ENCODE results near the gene ZNF276. TPM values are rescaled to one million over a fixed set of nuclear protein-coding genes. Genes with fewer than 3 reads are reported as not detected.

ZNF276 gene
- total RNA-seq, 2 experiments from 2014 or later = 19.8 to 25.3 TPM

DNA sequence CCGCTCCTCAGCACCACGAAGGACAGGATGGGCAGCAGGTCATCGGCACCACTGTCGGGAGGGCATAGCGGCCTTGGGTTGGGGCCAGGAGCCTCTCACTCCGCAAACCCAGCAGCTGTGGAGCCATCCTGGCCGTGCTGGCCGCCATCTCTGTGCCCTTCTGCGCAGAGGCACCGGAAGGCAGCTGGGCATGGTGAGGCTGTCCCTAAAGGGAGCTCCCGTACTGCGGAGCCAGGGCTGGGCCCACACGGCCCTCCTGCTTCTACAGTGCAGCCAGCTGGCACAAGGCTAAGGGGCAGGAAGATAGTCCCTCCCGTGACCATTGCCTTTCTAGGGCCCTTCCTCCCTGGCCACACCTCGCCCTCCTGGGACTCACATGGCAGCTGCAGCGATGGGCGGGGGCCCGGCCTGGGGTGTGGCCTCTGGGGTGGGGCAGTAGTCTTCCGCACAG is 12.8 kb upstream of the ZNF276 start:
- Mint-ChIP-seq H3K9me3 (no peaks in the 10 kb centered on the region), H3K4me3 (no peak overlapping the region), H3K27me3 (ENCODE audit: low read depth) (no peaks in the 10 kb centered on the region), H3K27ac (no peak overlapping the region), H3K36me3 (ENCODE audit: low read depth) (no peaks in the 10 kb centered on the region), H3K4me1 (ENCODE audit: low read depth) (peaks cover 12% of the 10 kb centered on the region)
- CTCF ChIA-PET = interaction anchor here (1.0 to 4.2 kb wide), 4 partner anchors 8 to 202 kb away, joined by 3 to 66 read pairs (median 10); no protein-coding TSS in a partner anchor
- intact Hi-C loops (cut with micrococcal nuclease) = no loop called here
- DNase-seq = no peak

- H3K4me3 Mint-ChIP-seq = no peak overlapping the region
- CTCF ChIA-PET = interaction anchor here (2.8 kb wide), 1 partner anchor 9 kb away, joined by 15 read pairs; no protein-coding TSS in a partner anchor
- no peak for DNase-seq
- H3K36me3 Mint-ChIP-seq (ENCODE audit: low read depth) = peaks cover 3% of the 10 kb centered on the region
- no peak overlapping the region for H3K27ac Mint-ChIP-seq
- H3K27me3 Mint-ChIP-seq (ENCODE audit: low read depth) = no peaks in the 10 kb centered on the region
- no peaks in the 10 kb centered on the region for H3K9me3 Mint-ChIP-seq
- H3K4me1 Mint-ChIP-seq (ENCODE audit: low read depth) = peaks cover 16% of the 10 kb centered on the region
- intact Hi-C loops (cut with micrococcal nuclease) = no loop called here
These were observed 12.2 kb upstream of the ZNF276 start for GRCh38 chr16:89709166-89709565.

- Mint-ChIP-seq H3K36me3 (ENCODE audit: low read depth) (peaks cover 8% of the 10 kb centered on the region), H3K27me3 (ENCODE audit: low read depth) (no peaks in the 10 kb centered on the region), H3K9me3 (no peaks in the 10 kb centered on the region), H3K4me3 (peak overlapping the region; percentile 49), H3K27ac (no peak overlapping the region), H3K4me1 (ENCODE audit: low read depth) (peaks cover 20% of the 10 kb centered on the region)
- CTCF ChIA-PET = interaction anchor here (2.8 kb wide), 1 partner anchor 10 kb away, joined by 15 read pairs; no protein-coding TSS in a partner anchor
- DNase-seq = no peak
- intact Hi-C loops (cut with micrococcal nuclease) = no loop called here
These were observed 11.5 kb upstream of the ZNF276 start for GRCh38 chr16:89709716-89710432.

DNA sequence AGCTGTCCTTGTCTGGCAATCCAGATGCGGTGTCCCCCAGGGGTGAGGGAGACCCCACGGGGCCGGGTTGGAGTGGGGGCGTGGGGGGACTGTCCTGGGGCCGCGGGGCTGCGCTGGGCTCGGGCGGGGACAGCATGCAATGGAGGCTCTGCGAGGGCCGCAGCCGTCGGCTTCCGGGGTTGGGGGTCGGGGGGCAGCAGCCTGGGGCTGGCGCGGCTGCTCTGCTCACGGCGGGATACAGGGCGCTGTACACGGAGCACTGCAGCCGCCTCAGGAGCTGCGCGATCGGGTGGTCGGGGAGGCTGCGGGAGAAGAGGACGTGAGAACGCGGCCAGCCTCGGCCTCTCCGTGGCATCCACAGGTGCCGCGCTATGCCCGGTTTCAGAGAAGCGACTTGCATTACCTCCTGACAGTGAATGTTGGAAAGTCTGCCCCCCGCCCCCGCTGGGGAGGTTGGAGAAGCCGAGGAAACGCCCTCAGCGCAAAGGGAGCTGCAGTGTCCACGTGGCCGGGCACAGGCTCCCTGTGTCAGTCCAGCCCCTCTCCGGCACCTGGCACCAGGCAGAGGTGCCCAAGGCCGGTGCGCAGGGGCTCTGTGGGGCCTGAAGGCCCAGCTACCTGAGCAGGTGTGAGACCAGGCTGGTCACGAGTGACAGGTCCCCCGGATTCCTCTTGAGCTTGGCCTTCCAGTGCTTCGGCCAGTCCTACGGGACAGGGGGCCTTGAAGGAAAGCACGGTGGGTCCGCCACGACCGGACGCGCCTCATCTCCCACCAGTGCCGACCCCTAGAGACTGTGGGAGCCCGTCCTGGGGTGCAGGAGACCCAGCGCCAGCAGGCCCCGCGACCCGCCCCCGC is 10.4 kb upstream of the ZNF276 start:
- DNase-seq = no peak
- Mint-ChIP-seq H3K9me3 (no peaks in the 10 kb centered on the region), H3K4me3 (no peak overlapping the region), H3K27me3 (ENCODE audit: low read depth) (no peaks in the 10 kb centered on the region), H3K36me3 (ENCODE audit: low read depth) (peaks cover 9% of the 10 kb centered on the region), H3K27ac (no peak overlapping the region), H3K4me1 (ENCODE audit: low read depth) (peaks cover 19% of the 10 kb centered on the region)
- intact Hi-C loops (cut with micrococcal nuclease) = loop anchor here (1.0 kb wide), 2 partner anchors 9 to 11 kb away; no protein-coding TSS in a partner anchor
- CTCF ChIA-PET = interaction anchor here (0.6 to 2.8 kb wide), 2 partner anchors 11 to 79 kb away, joined by 6 to 15 read pairs; no protein-coding TSS in a partner anchor

GRCh38 chr16:89711601-89712273 is 9.6 kb upstream of the ZNF276 start:
- Mint-ChIP-seq H3K4me1 (ENCODE audit: low read depth) (peaks cover 13% of the 10 kb centered on the region), H3K27me3 (ENCODE audit: low read depth) (no peaks in the 10 kb centered on the region), H3K36me3 (ENCODE audit: low read depth) (peaks cover 9% of the 10 kb centered on the region), H3K27ac (no peak overlapping the region), H3K4me3 (peak overlapping the region; percentile 76), H3K9me3 (no peaks in the 10 kb centered on the region)
- intact Hi-C loops (cut with micrococcal nuclease) = loop anchor here (1.0 kb wide), 2 partner anchors 9 to 11 kb away; no protein-coding TSS in a partner anchor
- peak; percentile 78 for DNase-seq
- CTCF ChIA-PET = interaction anchor here (1.1 kb wide), 1 partner anchor 11 kb away, joined by 6 read pairs; no protein-coding TSS in a partner anchor

GRCh38 chr16:89712274-89712781 is 9.0 kb upstream of the ZNF276 start:
- H3K36me3 Mint-ChIP-seq (ENCODE audit: low read depth) = peaks cover 9% of the 10 kb centered on the region
- CTCF ChIA-PET = interaction anchor here (0.7 to 1.1 kb wide), 2 partner anchors 12 to 37 kb away, joined by 6 read pairs; no protein-coding TSS in a partner anchor
- no peaks in the 10 kb centered on the region for H3K9me3 Mint-ChIP-seq
- H3K4me3 Mint-ChIP-seq = peak overlapping the region; percentile 76
- peaks cover 13% of the 10 kb centered on the region for H3K4me1 Mint-ChIP-seq (ENCODE audit: low read depth)
- no peak overlapping the region for H3K27ac Mint-ChIP-seq
- intact Hi-C loops (cut with micrococcal nuclease) = no loop called here
- no peak for DNase-seq
- no peaks in the 10 kb centered on the region for H3K27me3 Mint-ChIP-seq (ENCODE audit: low read depth)

- CTCF ChIA-PET = interaction anchor here (1.2 to 1.4 kb wide), 2 partner anchors 12 to 16 kb away, joined by 3 to 7 read pairs; partner anchors contain the start of gene SPATA2L
- Mint-ChIP-seq H3K4me3 (no peak overlapping the region), H3K27me3 (ENCODE audit: low read depth) (no peaks in the 10 kb centered on the region), H3K27ac (no peak overlapping the region), H3K4me1 (ENCODE audit: low read depth) (peaks cover 33% of the 10 kb centered on the region), H3K36me3 (ENCODE audit: low read depth) (peaks cover 14% of the 10 kb centered on the region), H3K9me3 (no peaks in the 10 kb centered on the region)
- intact Hi-C loops (cut with micrococcal nuclease) = no loop called here
- DNase-seq = no peak
These were observed 4.8 kb upstream of the ZNF276 start for GRCh38 chr16:89716493-89716892.

GRCh38 chr16:89716916-89717687 is 4.2 kb upstream of the ZNF276 start:
- Mint-ChIP-seq H3K36me3 (ENCODE audit: low read depth) (peaks cover 14% of the 10 kb centered on the region), H3K4me3 (no peak overlapping the region), H3K27ac (no peak overlapping the region), H3K4me1 (ENCODE audit: low read depth) (peaks cover 33% of the 10 kb centered on the region), H3K27me3 (ENCODE audit: low read depth) (no peaks in the 10 kb centered on the region), H3K9me3 (no peaks in the 10 kb centered on the region)
- intact Hi-C loops (cut with micrococcal nuclease) = no loop called here
- CTCF ChIA-PET = interaction anchor here (0.6 to 1.2 kb wide), 2 partner anchors 12 to 217 kb away, joined by 3 to 5 read pairs; no protein-coding TSS in a partner anchor
- no peak for DNase-seq

DNA sequence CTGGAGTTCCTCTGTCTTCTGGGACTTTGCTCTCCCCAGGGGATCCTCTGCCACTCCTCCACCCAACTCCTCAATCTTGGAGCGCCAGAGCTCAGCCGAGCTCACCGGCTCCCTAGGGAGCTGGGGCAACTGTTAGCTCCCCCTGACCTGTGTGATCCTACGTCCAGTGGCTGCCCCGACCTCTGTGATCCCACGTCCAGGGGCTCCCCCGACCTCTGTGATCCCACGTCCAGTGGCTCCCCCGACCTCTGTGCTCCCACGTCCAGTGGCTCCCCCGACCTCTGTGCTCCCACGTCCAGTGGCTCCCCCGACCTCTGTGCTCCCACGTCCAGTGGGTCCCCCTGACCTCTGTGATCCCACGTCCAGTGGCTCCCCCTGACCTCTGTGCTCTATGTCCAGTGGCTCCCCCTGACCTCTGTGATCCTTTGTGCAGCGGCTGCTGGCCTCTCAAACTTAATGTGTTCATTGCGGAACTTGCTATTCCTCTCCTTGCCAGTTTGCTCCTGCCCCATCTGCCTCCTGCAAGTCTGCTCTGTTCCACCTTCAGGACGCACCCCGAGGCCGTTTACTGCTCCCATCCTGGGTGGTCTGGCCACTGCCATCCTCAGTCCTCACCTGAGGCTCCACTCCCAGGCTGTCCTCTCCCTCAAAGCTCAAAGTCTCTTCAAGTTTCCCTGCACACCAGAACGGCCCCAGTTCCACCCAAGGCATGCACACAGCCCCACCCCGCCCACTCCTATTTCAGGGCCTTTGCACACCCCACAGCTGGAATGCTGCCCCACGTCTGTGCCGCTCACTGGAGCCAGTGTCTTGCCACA is 3.4 kb upstream of the ZNF276 start:
- peak overlapping the region; percentile 46 for H3K27ac Mint-ChIP-seq
- H3K9me3 Mint-ChIP-seq = no peaks in the 10 kb centered on the region
- H3K4me3 Mint-ChIP-seq = no peak overlapping the region
- no peaks in the 10 kb centered on the region for H3K27me3 Mint-ChIP-seq (ENCODE audit: low read depth)
- CTCF ChIA-PET = interaction anchor here (0.6 to 1.2 kb wide), 2 partner anchors 13 to 218 kb away, joined by 3 to 5 read pairs; no protein-coding TSS in a partner anchor
- DNase-seq = no peak
- intact Hi-C loops (cut with micrococcal nuclease) = no loop called here
- H3K36me3 Mint-ChIP-seq (ENCODE audit: low read depth) = peaks cover 19% of the 10 kb centered on the region
- peaks cover 35% of the 10 kb centered on the region for H3K4me1 Mint-ChIP-seq (ENCODE audit: low read depth)

DNA sequence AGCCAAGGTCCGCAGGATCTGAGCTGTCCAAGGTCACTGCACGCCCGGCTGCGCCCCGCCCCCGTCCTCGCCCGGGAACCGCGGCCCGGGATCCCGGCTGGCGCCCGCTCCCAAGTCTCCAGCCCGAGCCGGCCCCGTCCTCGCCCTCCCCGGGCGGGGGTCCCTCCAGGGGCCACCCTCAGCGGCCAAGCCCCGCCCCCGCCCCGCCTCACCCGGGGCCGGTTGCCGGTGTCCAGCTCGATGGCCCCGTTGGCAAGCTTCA is 855 bp upstream of the ZNF276 start:
- Mint-ChIP-seq H3K4me3 (peak overlapping the region; percentile 68), H3K36me3 (ENCODE audit: low read depth) (peaks cover 18% of the 10 kb centered on the region), H3K4me1 (ENCODE audit: low read depth) (peaks cover 43% of the 10 kb centered on the region), H3K9me3 (no peaks in the 10 kb centered on the region), H3K27ac (no peak overlapping the region), H3K27me3 (ENCODE audit: low read depth) (no peaks in the 10 kb centered on the region)
- intact Hi-C loops (cut with micrococcal nuclease) = loop anchor here (5.0 kb wide), 1 partner anchor 142 kb away; no protein-coding TSS in a partner anchor
- CTCF ChIA-PET = interaction anchor here (1.2 to 1.7 kb wide), 2 partner anchors 15 to 17 kb away, joined by 3 to 4 read pairs; no protein-coding TSS in a partner anchor
- no peak for DNase-seq
